GM12864 (cell line): ENCODE data around the gene CDCP2.
"Not testable (repeated sequence)": the region's sequence is repeated elsewhere in the genome, so short reads cannot be mapped to it uniquely, and the experiment has no call there.

Experiments used
- DNase-seq: peaks from one replicate; pipeline ENCODE4 v3.0.0-alpha.2; 2011; ENCODE audit warnings: low read depth
- H3K4me3 ChIP-seq: 2 replicates; pipeline ENCODE4 v1.5.1; 2011; ENCODE audit warnings: mild to moderate bottlenecking, low read depth, low read length, control low read depth
- CTCF ChIP-seq: IDR thresholded peaks from 2 replicates; pipeline ENCODE4 v1.5.1; 2011; ENCODE audit warnings: low read depth, mild to moderate bottlenecking, moderate library complexity, low read length, control low read depth, inconsistent platforms; ENCODE audit errors: missing control alignments

CDCP2 gene

DNA sequence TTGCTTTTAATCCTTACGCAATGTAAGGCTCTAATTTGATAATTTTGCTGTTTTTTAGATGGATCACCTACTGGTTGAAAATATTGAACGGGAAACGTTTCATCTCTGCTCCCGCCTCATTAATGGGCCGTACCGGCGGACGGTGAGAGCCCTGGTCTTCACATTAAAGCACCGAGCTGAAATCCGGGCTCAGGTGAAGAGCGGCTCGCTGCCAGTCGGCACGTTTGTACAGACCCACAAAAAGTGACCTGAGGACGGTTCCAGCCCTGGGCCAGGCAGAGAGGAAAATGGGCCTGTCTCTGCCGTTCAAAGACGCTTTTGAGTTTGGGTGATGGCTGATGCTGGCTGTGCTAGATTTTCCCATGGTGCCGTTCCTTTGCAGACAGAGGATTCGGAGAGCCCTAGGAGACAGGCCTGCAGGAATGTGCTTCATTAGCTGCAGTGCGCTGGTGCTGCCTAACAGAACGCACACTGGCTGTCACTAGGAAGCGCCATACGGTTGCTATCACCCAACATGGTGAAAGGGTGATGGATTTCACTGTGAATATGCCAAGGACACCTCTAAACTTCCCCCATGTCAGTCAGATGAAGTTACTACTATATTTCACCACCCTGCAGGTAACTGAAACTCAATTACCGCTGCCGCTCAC is 56.4 kb downstream of the CDCP2 start:
- TF ChIP-seq CTCF, result no peak
- DNase-seq, result no peak
- no peak overlapping the region for H3K4me3 ChIP-seq

GRCh38 chr1:54095546-54096226 is 57.1 kb downstream of the CDCP2 start:
- H3K4me3 ChIP-seq, result no peak overlapping the region
- TF ChIP-seq CTCF, result no peak
- no peak for DNase-seq

DNA sequence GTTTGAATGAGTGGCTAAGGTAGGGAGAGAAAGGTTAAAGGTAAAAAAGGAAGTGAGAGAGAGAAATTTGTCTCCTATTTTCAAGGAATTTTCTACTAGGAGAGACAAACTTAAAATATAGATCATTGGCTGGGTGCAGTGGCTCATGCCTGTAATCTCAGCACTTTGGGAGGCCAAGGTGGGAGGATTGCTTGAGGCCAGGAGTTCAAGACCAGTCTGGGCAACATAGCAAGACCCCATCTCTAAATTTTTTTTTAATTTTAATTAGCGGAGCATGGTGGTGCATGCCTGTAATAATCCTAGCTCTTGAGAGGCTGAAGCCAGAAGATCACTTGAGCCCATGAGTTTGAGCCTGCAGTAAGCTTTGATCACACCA is 58.1 kb downstream of the CDCP2 start:
- DNase-seq, H3K4me3 ChIP-seq: not testable (repeated sequence)

- no peak for DNase-seq
- no peak overlapping the region for H3K4me3 ChIP-seq
- no peak for TF ChIP-seq CTCF
Measured at GRCh38 chr1:54094001-54094729, 58.6 kb downstream of the CDCP2 start.

GRCh38 chr1:54091666-54092065 is 61.1 kb downstream of the CDCP2 start:
- no peak for DNase-seq
- TF ChIP-seq CTCF, result no peak
- no peak overlapping the region for H3K4me3 ChIP-seq

- no peak for TF ChIP-seq CTCF
Measured at GRCh38 chr1:54088385-54088784, 64.4 kb downstream of the CDCP2 start.

GRCh38 chr1:54086754-54087153 is 66.0 kb downstream of the CDCP2 start:
- DNase-seq, result no peak
- no peak overlapping the region for H3K4me3 ChIP-seq
- no peak for TF ChIP-seq CTCF

More at GRCh38 chr1:54088385-54088784, 64.4 kb downstream of the CDCP2 start:
- DNase-seq, result no peak
- H3K4me3 ChIP-seq, result no peak overlapping the region
